Measurements from ENCODE around the gene TRIM59.

GRCh38 chr3:160394009-160394392, 55.6 kb downstream of the TRIM59 start:
- TF ChIP-seq POLR2AphosphoS5 (IDR thresholded peaks at IDR 0.05; ENCODE audit: low read depth, low read length) (no peak), REST (IDR thresholded peaks at IDR 0.05; ENCODE audit: insufficient read depth in 1 of 2, low read depth in 2 of 2, low read length in 2 of 2) (no peak), SIN3A (IDR thresholded peaks at IDR 0.05; ENCODE audit: borderline replicate concordance, insufficient read depth, low read length) (no peak), TAF1 (IDR thresholded peaks at IDR 0.05; ENCODE audit: borderline replicate concordance, insufficient read depth, low read length) (no peak), FOXP2 (optimal IDR thresholded peaks at IDR 0.05; ENCODE audit: borderline replicate concordance, extremely low read depth, extremely low read length, insufficient read depth) (no peak)

Measured in PFSK-1 (cell line).